ENCODE data around the gene ZNF324.

Gene ZNF324

GRCh38 chr19:58466760-58467589 is at the start of gene ZNF324:
ZNF324 (plus strand) TSS chr19:58467080; CDS start chr19:58469186, 2,106 bp downstream.
- peak; percentile 22; the same call in 1 of the 2 replicates for TF ChIP-seq RAD21 (IDR thresholded peaks at IDR 0.05; ENCODE audit: low read depth)
- TF ChIP-seq USF1 (IDR thresholded peaks at IDR 0.05): peak; percentile 98
- TF ChIP-seq EGR1 (IDR thresholded peaks at IDR 0.05): no peak; the same call in 1 of the 2 replicates
- peak; percentile 63; the same call in 1 of the 2 replicates for TF ChIP-seq TEAD4 (IDR thresholded peaks at IDR 0.05)
- peak; percentile 72 for TF ChIP-seq CREB1 (IDR thresholded peaks at IDR 0.05; ENCODE audit: low read depth)
- peak; percentile 73 for TF ChIP-seq TAF1 (IDR thresholded peaks at IDR 0.05; ENCODE audit: low read depth)
- TF ChIP-seq CEBPB (IDR thresholded peaks at IDR 0.05): no peak
- peak; percentile 27; the same call in 1 of the 2 replicates for TF ChIP-seq TCF12 (IDR thresholded peaks at IDR 0.05; ENCODE audit: low read depth)
- 0 out of 2 replicates have a peak, but pooled peaks have one; percentile 50 for TF ChIP-seq YY1 (IDR thresholded peaks at IDR 0.05; ENCODE audit: low read depth)
- no peak for TF ChIP-seq REST (IDR thresholded peaks at IDR 0.05; ENCODE audit: low read depth)
- no peak for TF ChIP-seq EP300 (IDR thresholded peaks at IDR 0.05; ENCODE audit: borderline replicate concordance)
- peak; percentile 80; the same call in 1 of the 2 replicates for TF ChIP-seq ZBTB7A (IDR thresholded peaks at IDR 0.05; ENCODE audit: low read depth)
- no peak for TF ChIP-seq FOXM1 (IDR thresholded peaks at IDR 0.05; ENCODE audit: borderline replicate concordance, low read depth)
- TF ChIP-seq MAX (IDR thresholded peaks at IDR 0.05): peak; percentile 80
- no peak for TF ChIP-seq NFIC (IDR thresholded peaks at IDR 0.05)

GRCh38 chr19:58428617-58429016 is 38.3 kb upstream of the ZNF324 start:
- no peak for TF ChIP-seq FOXM1 (IDR thresholded peaks at IDR 0.05; ENCODE audit: borderline replicate concordance, low read depth)
- no peak for TF ChIP-seq NFIC (IDR thresholded peaks at IDR 0.05)
- no peak for TF ChIP-seq YY1 (IDR thresholded peaks at IDR 0.05; ENCODE audit: low read depth)
- TF ChIP-seq TEAD4 (IDR thresholded peaks at IDR 0.05): no peak
- TF ChIP-seq RAD21 (IDR thresholded peaks at IDR 0.05; ENCODE audit: low read depth): no peak
- TF ChIP-seq CEBPB (IDR thresholded peaks at IDR 0.05): no peak
- TF ChIP-seq ZBTB7A (IDR thresholded peaks at IDR 0.05; ENCODE audit: low read depth): no peak
- no peak for TF ChIP-seq EGR1 (IDR thresholded peaks at IDR 0.05)
- no peak for TF ChIP-seq TCF12 (IDR thresholded peaks at IDR 0.05; ENCODE audit: low read depth)
- no peak for TF ChIP-seq TAF1 (IDR thresholded peaks at IDR 0.05; ENCODE audit: low read depth)
- no peak for TF ChIP-seq EP300 (IDR thresholded peaks at IDR 0.05; ENCODE audit: borderline replicate concordance)
- no peak for TF ChIP-seq CREB1 (IDR thresholded peaks at IDR 0.05; ENCODE audit: low read depth)

- TF ChIP-seq TCF12 (IDR thresholded peaks at IDR 0.05; ENCODE audit: low read depth): no peak
These were observed 37.1 kb upstream of the ZNF324 start for GRCh38 chr19:58429745-58430144.

- TF ChIP-seq CEBPB (IDR thresholded peaks at IDR 0.05) (no peak), ZBTB7A (IDR thresholded peaks at IDR 0.05; ENCODE audit: low read depth) (no peak), USF1 (IDR thresholded peaks at IDR 0.05) (no peak), RAD21 (IDR thresholded peaks at IDR 0.05; ENCODE audit: low read depth) (no peak), EGR1 (IDR thresholded peaks at IDR 0.05) (no peak), TCF12 (IDR thresholded peaks at IDR 0.05; ENCODE audit: low read depth) (no peak), MAX (IDR thresholded peaks at IDR 0.05) (no peak), NFIC (IDR thresholded peaks at IDR 0.05) (no peak), FOXM1 (IDR thresholded peaks at IDR 0.05; ENCODE audit: borderline replicate concordance, low read depth) (no peak), CREB1 (IDR thresholded peaks at IDR 0.05; ENCODE audit: low read depth) (no peak), TEAD4 (IDR thresholded peaks at IDR 0.05) (no peak), EP300 (IDR thresholded peaks at IDR 0.05; ENCODE audit: borderline replicate concordance) (no peak), TAF1 (IDR thresholded peaks at IDR 0.05; ENCODE audit: low read depth) (no peak), YY1 (IDR thresholded peaks at IDR 0.05; ENCODE audit: low read depth) (no peak), REST (IDR thresholded peaks at IDR 0.05; ENCODE audit: low read depth) (no peak)
These were observed 32.7 kb upstream of the ZNF324 start for GRCh38 chr19:58434217-58434616.

Data from Ishikawa (cell line).